ENCODE data around the gene TMPRSS11E.

TMPRSS11E gene

GRCh38 chr4:68460085-68460484 is 12.8 kb downstream of the TMPRSS11E start:
- no peak overlapping the region for H3K4me3 ChIP-seq (ENCODE audit: control insufficient read depth, low read depth, low read length)
- TF ChIP-seq CTCF (IDR thresholded peaks at IDR 0.05; ENCODE audit: control insufficient read depth, insufficient read depth, low read depth, low read length, missing control alignments) = no peak
- no peak for DNase-seq (ENCODE audit: low read depth)

- H3K4me3 ChIP-seq (ENCODE audit: control insufficient read depth, low read depth, low read length) = no peak overlapping the region
- no peak for TF ChIP-seq CTCF (IDR thresholded peaks at IDR 0.05; ENCODE audit: control insufficient read depth, insufficient read depth, low read depth, low read length, missing control alignments)
- no peak for DNase-seq (ENCODE audit: low read depth)
These were observed 14.5 kb downstream of the TMPRSS11E start for GRCh38 chr4:68461790-68462189.

GRCh38 chr4:68462691-68463090 is 15.4 kb downstream of the TMPRSS11E start:
- no peak for TF ChIP-seq CTCF (IDR thresholded peaks at IDR 0.05; ENCODE audit: control insufficient read depth, insufficient read depth, low read depth, low read length, missing control alignments)
- DNase-seq (ENCODE audit: low read depth) = no peak
- no peak overlapping the region for H3K4me3 ChIP-seq (ENCODE audit: control insufficient read depth, low read depth, low read length)

- H3K4me3 ChIP-seq (ENCODE audit: control insufficient read depth, low read depth, low read length) = no peak overlapping the region
- no peak for TF ChIP-seq CTCF (IDR thresholded peaks at IDR 0.05; ENCODE audit: control insufficient read depth, insufficient read depth, low read depth, low read length, missing control alignments)
- no peak for DNase-seq (ENCODE audit: low read depth)
These were observed 16.5 kb downstream of the TMPRSS11E start for GRCh38 chr4:68463796-68464195.

- no peak for TF ChIP-seq CTCF (IDR thresholded peaks at IDR 0.05; ENCODE audit: control insufficient read depth, insufficient read depth, low read depth, low read length, missing control alignments)
- no peak for DNase-seq (ENCODE audit: low read depth)
- H3K4me3 ChIP-seq (ENCODE audit: control insufficient read depth, low read depth, low read length) = no peak overlapping the region
These were observed 17.8 kb downstream of the TMPRSS11E start for GRCh38 chr4:68465058-68465457.

- TF ChIP-seq CTCF (IDR thresholded peaks at IDR 0.05; ENCODE audit: control insufficient read depth, insufficient read depth, low read depth, low read length, missing control alignments) = no peak
- H3K4me3 ChIP-seq (ENCODE audit: control insufficient read depth, low read depth, low read length) = no peak overlapping the region
- peak; percentile 16 for DNase-seq (ENCODE audit: low read depth)
These were observed 18.9 kb downstream of the TMPRSS11E start for GRCh38 chr4:68466185-68466584.

GRCh38 chr4:68466751-68467150 is 19.5 kb downstream of the TMPRSS11E start:
- no peak overlapping the region for H3K4me3 ChIP-seq (ENCODE audit: control insufficient read depth, low read depth, low read length)
- DNase-seq (ENCODE audit: low read depth) = no peak
- TF ChIP-seq CTCF (IDR thresholded peaks at IDR 0.05; ENCODE audit: control insufficient read depth, insufficient read depth, low read depth, low read length, missing control alignments) = no peak
